ENCODE measurements around the gene ANKRD22.

Gene ANKRD22

DNA sequence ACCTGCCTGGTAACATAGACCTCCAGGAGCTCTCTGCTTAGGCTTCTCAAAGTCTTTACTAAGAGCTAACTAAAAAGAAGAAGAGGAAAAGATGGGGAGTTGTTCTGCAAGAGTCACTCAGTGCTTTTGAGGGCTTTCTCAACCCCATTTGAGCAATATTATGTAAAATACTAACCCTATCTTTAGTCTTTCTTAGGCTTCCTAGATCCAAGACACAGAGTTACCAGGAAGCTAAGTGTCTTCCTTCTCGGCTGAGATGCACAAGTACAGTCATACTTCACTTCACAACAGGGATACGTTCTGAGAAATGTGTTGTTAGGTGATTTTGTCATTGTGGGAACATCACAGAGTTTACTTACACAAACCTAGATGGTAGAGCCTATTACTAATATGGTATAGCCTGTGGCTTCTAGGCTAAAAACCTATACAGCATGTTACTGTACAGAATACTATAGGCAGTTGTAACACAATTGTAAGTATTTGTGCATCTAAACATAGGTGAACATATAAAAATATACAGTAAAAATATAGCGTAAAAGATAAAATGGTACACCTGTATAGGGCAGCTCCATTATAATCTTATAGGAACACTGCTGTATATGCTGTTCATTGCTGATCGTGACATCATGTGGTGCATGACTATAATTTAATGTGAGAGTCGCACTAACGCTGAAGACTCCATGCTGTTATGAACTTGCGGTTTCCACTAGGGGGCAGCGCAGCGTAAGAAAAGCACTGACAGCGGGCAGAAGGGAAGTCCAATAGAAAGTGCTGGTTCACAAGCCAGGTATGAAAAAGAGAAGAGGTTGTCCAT lies 16.3 kb downstream of the ANKRD22 start:
- peak; percentile 92 for DNase-seq

DNA sequence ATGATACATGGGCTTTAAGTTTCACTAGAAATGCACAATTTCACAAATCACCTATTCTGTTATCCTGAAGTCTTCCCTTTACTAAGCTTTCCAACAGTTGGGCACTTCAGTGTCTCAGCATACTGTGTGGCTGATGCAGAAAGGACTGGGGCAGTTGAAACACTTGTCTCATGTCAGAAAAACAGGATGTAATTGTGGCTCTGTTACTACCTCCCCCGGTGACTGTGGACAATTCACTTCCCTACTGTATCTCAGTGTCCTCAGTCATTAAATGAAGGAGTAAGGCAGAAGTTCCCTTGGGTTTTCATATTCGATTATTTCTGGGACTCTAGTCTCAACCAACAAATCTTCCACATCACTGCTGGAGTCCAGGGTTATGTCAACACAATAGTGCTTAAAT lies 17.9 kb downstream of the ANKRD22 start:
- no peak for DNase-seq

DNA sequence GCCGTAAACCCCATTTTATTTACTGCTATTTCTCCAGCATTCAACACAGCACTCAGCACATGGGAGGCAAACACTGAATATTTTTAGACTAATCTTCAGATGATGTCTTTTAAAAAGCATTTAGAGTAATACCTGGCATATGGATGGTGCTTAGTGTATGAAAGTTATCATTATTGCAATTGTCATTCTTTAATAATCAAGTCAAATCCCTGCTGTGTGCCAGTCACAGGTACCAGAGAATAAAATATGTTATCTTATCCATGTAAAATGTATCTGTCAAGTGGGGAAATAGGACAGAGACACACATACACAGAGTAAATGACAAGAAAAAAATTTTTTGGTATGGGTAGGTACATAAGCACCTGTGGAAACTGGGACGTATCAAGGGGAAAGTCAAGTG lies 18.5 kb downstream of the ANKRD22 start:
- no peak for DNase-seq

DNA sequence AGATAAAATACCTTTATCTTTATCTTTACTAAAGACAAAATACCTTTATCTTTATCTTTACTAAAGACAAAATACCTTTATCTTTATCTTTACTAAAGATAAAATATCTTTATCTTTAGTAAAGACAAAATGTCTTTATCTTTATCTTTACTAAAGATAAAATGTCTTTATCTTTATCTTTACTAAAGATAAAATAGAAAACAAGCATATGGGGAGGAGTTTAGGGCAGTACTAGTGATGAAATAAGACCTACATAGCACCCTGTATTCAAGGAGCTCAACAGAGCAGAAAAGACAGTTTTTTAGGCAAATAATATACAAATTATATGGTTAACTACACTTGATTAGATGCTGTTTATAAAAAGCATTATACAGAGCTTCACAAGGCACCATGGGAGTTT lies 19.3 kb downstream of the ANKRD22 start:
- no peak for DNase-seq

DNA sequence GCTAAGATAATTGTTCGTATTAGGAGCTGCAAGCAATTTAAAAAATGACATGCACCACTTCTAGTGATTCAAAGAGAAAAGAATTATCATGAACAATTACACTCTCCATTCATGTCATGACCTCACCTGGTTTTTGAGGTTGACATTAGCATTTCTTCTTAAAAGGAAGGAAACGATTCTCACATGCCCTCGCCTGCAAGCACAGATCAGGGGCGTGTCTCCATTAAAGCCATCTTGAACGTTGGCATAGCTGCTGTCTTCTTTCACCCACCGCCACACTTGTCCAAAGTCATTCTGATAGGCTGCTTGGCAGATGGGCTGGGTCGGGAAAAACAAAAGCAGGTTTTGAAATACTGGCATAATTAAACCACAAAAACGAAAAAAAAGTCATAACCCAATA lies 19.9 kb downstream of the ANKRD22 start:
- peak; percentile 52 for DNase-seq

DNA sequence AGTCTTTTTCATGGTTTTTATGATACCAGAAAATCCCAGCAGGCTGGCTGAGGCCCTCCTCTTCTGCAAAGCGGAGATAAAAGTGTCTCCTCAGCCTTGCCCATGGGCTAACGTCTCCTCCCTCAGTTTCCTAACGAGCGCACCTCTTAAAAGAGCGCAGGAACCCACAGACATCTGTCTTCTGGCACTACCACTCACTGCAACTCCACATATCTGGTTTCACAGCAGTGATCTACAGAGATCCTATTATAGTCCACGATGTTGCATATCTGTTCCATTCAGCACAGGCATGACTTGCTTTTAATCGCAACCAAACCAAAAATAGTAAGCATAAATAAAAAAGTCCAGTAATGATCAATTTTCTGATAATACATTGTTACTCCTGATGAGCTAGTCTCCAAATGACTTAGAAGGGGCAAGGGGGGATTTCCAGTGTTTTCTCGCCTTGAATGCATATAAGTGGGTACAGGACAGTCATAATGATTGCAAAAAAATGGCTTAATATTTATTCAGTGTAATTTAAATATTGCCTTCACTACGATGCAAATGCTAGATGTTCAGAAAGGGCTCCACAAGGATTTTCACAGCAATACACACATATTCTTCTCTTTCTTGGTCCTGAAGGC lies 20.9 kb downstream of the ANKRD22 start:
- no peak for DNase-seq

DNA sequence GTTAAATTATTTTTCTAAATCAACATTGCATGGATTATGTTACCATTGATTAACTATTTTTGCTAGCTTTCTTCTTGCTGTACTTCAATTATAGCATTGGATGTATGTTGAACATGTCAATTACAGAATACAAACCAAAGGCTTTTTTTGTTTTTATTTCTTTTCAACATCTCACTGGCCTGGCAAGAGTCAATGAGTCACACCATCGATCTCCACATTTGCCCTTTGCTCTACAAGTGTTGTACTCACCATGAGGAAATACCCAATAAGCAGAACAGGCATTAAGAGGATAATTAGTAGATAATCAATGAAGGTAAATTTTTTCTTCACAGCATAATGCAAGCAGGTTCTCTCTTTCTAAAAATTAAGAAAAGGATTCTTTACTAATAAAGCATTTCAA lies 23.3 kb downstream of the ANKRD22 start:
- no peak for DNase-seq

DNA sequence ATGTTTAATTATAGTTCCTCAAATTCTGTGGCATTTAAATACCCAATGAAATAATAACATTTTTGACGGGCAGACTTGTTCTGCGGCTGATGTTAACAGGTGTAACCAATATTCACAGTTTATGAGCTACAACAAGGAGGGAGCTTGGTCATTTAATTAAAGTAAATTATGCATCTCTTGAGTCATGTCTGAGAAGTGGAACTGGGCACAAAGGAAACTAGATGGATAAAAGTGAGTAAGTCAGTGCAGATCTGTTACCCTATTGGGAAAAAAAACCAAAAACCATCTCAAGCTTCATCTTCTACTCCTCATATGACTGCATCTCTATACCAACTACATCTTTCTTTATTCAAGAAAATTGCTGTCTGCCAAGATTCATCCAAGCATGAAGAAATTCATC lies 24.0 kb downstream of the ANKRD22 start:
- no peak for DNase-seq

DNA sequence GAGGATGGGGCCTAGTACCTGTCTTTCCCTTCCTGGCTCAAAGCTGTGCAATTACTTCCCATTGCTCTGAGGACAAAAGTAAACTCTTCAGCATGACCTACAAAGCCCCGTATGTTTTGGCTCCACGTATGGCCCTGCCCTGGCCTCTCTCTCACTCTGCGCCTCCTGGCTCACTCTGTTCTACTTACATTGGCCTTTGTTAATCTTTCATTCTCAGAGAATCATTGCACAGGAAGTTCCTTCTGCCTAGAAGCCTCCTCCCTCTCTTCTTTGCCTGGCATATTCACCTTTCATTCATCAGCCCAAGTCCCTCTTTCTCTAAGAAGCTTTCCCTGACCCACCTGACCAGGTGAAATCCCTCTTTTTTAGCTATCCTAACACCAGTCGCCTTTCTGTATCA lies 25.3 kb downstream of the ANKRD22 start:
- no peak for DNase-seq

DNA sequence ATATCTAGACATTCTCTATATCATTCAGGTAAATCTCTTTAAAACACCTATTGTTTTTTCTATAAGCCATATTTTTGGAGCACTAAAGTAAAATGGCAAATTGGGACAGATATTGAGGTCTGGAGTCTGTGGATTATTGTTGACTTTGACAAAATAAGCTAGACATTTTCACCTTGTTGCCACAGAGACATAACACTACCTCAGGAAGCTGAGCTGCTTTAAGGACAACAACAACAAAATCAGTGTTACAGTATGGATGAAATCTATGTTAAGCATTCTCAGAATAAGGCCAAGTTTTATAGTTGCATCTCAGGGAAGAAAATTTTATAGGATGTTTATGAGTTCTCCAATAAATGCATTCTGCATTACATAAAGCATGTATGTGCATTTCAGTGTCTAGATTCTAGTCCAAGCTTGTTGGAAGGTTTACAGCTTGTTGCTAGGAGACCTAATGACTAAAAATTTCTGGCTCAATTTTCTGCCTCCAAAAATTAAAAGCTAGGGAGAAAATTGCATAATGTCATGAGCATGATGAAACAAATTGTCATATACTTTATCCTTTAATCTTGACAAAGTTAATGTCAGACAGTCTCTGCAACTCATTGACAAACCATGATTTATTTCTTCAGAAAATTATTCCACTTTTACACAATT lies 30.8 kb downstream of the ANKRD22 start:
- no peak for DNase-seq

DNA sequence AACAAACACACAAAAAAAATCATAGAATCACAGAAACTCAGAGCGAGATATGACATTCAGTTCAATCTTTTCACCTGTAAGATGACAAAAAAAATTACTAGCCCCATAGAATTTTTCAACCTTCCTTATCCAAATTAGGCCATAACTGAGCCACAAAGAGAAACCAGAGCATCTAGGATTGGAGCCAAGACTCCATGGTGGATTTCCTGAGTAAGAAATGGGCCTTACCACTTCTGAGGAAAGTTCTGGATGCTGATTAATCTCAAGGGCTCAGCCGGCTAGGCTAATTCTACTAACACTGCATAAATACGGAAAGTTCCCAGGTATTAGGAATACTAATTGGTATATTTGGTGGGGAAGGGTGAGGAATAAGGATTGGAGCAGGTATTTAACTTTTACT lies 32.4 kb downstream of the ANKRD22 start:
- DNase-seq, result no peak

DNA sequence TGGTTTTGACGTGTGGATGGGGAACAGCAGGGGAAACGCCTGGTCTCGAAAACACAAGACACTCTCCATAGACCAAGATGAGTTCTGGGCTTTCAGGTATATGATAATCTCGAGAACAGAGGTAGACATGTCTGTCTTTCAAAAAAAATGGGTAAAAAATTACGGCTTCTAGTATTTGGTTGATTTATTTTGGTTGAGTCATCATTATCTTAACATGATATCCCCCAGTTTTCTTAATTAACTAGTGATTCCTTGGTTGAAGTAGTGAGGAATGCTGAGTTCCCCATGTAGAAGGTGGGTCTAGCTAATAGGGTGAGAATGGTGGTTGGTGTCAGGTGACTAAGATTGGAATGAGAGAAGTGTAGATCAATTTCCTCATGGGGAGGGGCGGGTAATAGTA lies 38.4 kb downstream of the ANKRD22 start:
- DNase-seq, result no peak

DNA sequence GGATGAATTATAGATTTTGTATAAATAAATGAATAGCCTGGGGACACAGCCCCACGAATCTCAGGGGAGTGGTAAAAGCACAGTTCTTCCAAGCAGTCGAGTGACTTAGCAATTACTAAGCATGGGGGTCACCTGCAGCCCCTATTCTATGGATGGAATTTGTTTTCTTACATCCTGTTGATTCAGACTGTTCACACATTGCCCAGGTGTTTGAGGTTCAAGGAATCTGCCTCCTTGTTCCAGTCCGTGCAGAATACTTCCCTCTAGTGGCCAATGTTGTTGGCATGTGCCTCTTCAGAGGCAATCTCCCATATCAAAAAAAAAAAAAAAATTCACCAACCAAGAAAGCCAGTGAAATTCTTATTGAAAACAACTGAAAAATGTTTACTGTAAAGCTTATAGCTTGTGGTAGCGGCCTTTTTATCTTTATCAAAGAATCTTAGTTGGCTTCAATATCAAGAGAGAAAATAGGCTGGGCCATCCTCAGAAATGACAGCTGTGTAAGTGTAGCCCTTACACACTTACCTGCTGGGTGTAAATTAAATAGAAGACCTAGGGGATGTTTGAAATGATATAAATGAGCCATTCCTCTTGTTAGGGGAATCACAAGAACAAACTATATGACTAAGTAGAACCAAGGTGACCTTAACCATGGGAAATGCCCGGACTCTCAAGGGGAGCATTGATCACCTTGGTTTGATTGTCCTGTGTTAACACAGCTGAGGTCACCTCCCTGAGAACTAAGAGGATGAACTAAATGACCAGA lies 41.3 kb downstream of the ANKRD22 start:
- peak; percentile 26 for DNase-seq

DNA sequence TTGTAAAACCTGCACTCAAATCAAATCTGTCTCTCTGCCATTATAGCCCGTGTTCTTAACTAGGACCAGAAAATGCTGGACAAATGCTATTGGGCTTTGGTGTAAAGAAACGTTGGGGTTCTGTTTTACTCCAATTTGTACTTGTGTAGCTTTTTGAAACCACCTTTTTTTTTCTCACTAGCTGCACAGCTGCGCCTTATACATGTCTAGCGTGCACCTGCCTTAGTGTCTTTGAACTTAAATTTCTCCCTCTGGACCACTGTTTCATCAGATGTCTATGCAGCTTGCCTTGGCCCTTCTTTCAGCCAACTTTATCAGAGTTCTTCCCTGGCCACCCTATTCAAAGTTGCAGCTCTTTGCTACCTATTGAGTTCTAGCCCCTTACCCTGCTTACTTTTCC lies 42.0 kb downstream of the ANKRD22 start:
- DNase-seq, result no peak

DNA sequence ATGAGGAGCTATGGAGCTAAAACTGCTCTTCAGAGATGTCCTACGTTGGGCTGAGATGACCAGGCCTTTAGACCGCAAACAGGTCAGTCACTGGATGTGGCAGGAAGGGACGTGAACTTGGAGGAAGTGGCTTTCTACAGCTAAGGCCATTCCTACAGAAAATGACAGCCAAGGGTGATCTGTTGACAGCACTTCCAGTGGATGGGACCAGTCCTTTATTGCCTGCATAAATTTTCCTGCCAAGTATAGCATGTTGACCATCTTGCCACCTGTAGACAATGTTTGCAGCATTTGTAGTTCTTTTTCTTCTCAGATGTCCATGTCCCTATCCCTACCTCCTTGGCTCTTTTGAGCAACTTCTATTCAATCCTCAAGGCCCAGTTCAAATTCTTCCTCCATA lies 45.7 kb downstream of the ANKRD22 start:
- DNase-seq, result no peak

DNA sequence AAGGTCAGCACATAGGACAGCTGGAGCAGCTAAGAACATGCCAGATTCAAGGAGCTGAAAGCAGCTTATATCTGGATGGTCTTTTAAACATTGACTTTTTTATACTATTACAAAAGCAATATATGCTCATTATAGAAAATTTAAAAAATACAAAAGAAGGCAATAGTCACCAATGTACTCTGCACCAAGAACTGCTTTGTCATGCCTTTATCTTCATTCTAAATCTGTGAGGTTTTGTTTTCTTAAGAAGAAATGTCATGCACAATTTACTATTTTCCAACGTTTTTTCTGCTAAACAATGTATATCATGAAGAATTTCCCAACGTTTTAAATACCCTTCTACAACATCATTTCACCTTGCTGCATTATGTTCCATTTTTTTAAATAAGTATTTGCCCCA lies 46.3 kb downstream of the ANKRD22 start:
- DNase-seq, result no peak

DNA sequence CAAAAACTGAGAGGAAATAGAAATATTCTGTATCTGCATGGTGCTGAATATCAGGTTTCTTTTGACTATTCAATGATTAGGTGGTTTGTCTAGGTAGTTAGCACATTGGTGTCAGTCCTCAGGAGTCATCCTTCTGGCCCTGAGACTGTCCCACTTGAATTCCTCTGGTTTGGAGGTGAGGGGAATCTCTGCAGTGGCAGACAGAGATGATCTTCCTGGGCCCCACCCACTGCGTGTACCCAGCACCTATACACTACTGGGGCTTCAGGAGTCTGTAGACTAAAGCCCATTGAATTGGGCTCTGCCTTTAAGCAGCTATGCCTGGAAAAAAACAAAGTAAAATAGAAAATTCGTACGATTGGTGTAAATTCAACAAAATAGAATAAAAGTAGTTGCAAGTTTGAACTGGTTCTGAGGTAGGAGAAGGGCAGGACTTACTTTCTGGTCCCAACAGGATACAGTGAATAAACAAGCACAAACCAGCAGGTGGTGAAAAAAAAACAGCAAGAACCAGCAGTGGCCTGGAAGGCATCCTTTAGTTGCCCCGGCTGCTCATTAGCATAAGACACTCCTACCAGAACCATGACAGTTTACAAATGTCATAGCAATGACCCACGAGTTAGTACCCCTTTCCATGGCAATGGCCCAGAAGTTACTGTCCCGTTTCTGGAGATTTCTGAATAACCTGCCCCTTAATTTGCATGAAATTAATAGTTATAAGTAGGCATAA lies 47.4 kb downstream of the ANKRD22 start:
- no peak for DNase-seq

DNA sequence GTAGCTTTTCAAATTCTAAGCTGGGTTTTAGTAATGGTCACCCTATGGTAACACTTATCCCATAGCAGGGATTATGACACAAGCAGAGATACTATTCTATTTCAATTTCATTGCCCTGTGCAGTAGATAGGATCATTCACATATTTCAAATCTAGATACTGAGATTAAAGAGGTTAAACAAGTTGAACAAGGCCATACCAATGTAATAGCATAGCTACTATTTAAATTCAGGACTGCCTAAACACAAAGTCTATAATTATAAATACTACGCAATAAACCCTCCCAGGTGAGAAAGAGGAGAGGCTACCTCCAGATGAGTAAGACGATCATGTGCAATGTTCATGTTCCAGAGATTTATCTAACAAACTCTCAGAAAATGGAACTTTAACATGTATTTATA lies 48.0 kb downstream of the ANKRD22 start:
- no peak for DNase-seq

DNA sequence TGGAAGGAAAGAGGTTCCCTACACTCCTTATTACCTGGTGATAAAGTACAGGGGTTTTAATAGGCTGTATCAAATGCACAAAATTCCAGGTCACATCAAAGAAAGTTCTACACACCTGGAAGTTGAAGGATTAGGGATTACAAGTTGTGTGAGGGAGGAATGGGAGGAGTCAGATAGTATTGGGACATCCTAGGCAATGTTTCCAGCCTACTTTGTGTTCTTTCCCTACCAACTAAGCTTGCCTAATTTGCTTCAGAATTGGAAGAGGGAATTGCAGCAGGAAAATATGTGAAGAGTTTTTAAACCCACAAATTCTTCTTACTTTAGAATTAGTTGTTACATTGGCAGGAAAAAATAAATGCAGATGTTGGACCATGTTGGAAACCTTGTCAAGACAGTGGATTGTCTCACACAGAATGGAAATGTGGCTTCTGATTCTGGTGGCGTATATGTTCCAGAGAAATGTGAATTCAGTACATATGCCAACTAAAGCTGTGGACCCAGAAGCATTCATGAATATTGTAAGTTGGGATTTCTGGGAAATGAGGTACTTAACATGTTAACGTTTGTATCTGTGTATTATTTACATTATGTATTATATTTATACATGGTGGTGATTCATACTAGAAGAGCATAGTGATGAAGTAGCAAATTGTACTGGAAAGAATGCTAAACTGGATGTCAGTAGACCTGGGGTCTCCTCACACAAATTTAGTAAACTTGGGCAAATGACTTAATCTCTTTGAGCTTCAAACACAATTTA lies 48.9 kb downstream of the ANKRD22 start, which contains the start of gene LIPM:
TSS of gene LIPM (plus strand) at position 208 of the 763 bp plus-strand sequence. CDS start at position 375, 167 bp downstream.
- DNase-seq, result no peak

DNA sequence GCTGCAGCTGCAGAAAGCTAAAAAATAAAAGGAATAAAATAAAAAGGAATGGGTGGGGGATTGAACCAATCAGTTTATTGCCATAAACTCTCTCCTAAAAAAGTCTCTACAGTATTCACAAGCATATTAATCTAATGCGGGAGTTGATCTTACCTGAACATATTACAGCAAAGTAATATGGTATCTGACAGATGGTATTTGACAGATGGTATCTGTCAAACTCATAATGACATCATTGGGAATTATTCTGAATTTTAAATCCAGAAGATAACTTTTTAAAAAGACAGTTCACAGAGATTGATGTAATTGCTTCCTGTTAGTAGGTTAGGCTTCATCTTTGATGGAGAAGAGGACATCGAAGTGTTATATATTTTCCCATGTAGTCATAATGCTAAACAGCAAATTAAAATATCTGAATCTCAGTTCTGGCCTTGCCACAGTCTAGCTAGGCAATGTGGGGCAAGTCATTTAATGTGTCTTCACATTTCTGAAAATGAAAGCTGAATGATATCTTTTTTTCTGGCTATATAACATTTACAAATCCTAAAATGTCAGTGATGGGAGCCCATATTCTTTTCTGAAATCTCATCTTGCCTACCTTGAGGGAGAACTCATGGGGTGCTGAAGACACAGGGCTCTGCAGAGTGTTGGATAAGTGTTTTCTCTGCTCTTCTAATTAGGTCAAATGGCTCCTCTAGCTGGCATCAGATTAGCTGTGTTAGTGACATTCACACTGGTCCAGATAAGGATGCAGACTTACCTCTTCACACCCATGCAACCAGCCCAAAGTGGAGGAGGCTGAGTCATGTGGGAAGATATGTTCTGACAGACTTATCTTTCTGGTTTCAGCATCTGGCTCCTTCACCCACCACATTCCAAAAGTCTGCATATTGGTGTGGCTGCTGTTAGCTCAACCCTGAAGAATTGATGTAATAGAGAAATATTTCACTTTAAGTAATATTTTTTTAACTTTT lies 51.2 kb downstream of the ANKRD22 start:
- DNase-seq, result peak; percentile 54

DNA sequence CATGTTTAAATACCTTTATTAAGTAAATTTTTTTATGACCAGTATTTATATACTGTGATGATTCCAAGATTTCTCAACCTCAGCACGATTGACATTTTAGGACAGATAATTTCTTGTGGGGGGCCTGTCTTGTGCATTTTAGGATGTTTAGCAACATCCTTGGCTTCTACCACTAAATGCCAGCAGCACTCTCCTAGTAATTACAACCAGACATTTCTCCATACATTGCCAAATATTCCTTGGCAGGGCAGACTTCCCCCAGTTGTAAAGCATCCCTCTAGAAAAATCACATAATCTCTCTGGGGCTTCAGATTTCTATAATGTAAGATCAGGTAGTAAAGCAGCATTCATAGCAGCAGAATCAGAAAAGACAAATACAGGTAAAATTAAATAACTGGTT lies 56.9 kb downstream of the ANKRD22 start:
- no peak for DNase-seq

Data from activated CD4-positive, alpha-beta T cell treated with anti-CD3 and anti-CD28 coated beads for 48 hours (primary cell).